SU-DHL-6 (cell line): ENCODE data around the gene FRAS1.

Experiments
- EZH2phosphoT487 ChIP-seq: fragments of 200-600 bp; sonication (generic), shearing (Covaris generic); conservative IDR thresholded peaks from 2 replicates; pipeline ENCODE4 v1.6.1; 2018; ENCODE audit warnings: mild to moderate bottlenecking, antibody characterized with exemption, low read length, moderate library complexity, mixed read lengths
- TF ChIP-seq, protein P1 (sequence below): fragments of 200-600 bp; sonication (generic); IDR thresholded peaks from one replicate; pipeline ENCODE4 v1.5.1; 2017; ENCODE audit warnings: antibody characterized with exemption, mild to moderate bottlenecking, low read length, moderate library complexity; ENCODE audit not compliant: insufficient read depth, poor library complexity, severe bottlenecking

DNA sequence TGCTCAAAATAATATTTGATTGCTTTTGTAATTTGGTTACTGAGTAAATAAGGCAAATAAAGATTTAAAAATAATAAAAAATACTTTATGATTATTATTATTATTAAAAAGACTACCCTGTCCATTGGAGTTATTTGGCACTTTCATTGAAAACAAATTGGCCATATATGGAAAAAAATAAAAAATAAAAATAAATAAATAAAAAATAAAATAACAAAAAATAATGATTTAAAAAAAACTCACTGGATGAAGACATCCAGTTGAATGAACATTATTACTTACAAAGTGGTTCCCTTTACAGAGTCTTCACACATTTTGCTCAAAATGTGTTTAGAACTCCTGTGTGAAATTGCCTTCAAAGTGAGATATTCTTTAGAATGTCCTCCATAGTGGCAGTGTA is 353.1 kb downstream of the FRAS1 start:
- TF ChIP-seq, protein P1, sequence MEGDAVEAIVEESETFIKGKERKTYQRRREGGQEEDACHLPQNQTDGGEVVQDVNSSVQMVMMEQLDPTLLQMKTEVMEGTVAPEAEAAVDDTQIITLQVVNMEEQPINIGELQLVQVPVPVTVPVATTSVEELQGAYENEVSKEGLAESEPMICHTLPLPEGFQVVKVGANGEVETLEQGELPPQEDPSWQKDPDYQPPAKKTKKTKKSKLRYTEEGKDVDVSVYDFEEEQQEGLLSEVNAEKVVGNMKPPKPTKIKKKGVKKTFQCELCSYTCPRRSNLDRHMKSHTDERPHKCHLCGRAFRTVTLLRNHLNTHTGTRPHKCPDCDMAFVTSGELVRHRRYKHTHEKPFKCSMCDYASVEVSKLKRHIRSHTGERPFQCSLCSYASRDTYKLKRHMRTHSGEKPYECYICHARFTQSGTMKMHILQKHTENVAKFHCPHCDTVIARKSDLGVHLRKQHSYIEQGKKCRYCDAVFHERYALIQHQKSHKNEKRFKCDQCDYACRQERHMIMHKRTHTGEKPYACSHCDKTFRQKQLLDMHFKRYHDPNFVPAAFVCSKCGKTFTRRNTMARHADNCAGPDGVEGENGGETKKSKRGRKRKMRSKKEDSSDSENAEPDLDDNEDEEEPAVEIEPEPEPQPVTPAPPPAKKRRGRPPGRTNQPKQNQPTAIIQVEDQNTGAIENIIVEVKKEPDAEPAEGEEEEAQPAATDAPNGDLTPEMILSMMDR: no peak
- TF ChIP-seq EZH2phosphoT487: no peak
